ENCODE results near the gene ACAP2. TPM values are rescaled to one million over a fixed set of nuclear protein-coding genes. Genes with fewer than 3 reads are reported as not detected.

Gene ACAP2
- total and polyA plus RNA-seq, 2 experiments from 2014 or later = 45.6 to 104 TPM

DNA sequence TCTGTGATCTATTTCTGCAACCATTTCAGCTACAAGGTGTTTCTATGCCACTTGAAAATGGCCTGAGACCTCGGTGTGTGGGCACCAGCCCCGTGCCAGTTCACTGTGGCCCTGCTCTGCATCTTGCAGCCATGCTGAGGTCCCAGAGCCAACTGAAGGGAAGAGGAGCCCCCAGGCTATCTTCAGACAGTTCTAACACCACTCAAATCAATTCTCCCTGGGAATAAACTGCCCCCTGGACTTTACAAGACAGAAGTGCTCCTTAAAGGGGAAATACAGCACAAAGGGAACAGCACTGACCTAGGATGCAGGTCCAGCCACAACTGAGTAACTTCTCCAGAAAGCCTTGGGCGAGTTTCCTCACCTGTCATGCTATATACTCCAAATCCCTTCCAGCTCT lies 175.7 kb downstream of the ACAP2 start (continued):
- TF ChIP-seq, protein P1, sequence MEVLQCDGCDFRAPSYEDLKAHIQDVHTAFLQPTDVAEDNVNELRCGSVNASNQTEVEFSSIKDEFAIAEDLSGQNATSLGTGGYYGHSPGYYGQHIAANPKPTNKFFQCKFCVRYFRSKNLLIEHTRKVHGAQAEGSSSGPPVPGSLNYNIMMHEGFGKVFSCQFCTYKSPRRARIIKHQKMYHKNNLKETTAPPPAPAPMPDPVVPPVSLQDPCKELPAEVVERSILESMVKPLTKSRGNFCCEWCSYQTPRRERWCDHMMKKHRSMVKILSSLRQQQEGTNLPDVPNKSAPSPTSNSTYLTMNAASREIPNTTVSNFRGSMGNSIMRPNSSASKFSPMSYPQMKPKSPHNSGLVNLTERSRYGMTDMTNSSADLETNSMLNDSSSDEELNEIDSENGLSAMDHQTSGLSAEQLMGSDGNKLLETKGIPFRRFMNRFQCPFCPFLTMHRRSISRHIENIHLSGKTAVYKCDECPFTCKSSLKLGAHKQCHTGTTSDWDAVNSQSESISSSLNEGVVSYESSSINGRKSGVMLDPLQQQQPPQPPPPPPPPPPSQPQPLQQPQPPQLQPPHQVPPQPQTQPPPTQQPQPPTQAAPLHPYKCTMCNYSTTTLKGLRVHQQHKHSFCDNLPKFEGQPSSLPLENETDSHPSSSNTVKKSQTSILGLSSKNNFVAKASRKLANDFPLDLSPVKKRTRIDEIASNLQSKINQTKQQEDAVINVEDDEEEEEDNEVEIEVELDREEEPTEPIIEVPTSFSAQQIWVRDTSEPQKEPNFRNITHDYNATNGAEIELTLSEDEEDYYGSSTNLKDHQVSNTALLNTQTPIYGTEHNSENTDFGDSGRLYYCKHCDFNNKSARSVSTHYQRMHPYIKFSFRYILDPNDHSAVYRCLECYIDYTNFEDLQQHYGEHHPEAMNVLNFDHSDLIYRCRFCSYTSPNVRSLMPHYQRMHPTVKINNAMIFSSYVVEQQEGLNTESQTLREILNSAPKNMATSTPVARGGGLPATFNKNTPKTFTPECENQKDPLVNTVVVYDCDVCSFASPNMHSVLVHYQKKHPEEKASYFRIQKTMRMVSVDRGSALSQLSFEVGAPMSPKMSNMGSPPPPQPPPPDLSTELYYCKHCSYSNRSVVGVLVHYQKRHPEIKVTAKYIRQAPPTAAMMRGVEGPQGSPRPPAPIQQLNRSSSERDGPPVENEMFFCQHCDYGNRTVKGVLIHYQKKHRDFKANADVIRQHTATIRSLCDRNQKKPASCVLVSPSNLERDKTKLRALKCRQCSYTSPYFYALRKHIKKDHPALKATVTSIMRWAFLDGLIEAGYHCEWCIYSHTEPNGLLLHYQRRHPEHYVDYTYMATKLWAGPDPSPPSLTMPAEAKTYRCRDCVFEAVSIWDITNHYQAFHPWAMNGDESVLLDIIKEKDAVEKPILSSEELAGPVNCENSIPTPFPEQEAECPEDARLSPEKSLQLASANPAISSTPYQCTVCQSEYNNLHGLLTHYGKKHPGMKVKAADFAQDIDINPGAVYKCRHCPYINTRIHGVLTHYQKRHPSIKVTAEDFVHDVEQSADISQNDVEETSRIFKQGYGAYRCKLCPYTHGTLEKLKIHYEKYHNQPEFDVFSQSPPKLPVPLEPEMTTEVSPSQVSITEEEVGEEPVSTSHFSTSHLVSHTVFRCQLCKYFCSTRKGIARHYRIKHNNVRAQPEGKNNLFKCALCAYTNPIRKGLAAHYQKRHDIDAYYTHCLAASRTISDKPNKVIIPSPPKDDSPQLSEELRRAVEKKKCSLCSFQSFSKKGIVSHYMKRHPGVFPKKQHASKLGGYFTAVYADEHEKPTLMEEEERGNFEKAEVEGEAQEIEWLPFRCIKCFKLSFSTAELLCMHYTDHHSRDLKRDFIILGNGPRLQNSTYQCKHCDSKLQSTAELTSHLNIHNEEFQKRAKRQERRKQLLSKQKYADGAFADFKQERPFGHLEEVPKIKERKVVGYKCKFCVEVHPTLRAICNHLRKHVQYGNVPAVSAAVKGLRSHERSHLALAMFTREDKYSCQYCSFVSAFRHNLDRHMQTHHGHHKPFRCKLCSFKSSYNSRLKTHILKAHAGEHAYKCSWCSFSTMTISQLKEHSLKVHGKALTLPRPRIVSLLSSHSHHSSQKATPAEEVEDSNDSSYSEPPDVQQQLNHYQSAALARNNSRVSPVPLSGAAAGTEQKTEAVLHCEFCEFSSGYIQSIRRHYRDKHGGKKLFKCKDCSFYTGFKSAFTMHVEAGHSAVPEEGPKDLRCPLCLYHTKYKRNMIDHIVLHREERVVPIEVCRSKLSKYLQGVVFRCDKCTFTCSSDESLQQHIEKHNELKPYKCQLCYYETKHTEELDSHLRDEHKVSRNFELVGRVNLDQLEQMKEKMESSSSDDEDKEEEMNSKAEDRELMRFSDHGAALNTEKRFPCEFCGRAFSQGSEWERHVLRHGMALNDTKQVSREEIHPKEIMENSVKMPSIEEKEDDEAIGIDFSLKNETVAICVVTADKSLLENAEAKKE (CRISPR knock-in tag; IDR thresholded peaks at IDR 0.05) = no peak
- TF ChIP-seq POLR2AphosphoS5 (IDR thresholded peaks at IDR 0.05; ENCODE audit: low read depth) (no peak), CREB1 (CRISPR knock-in tag; IDR thresholded peaks at IDR 0.05; ENCODE audit: low read depth) (no peak), ZNF114 (CRISPR knock-in tag; IDR thresholded peaks at IDR 0.05) (no peak)

DNA sequence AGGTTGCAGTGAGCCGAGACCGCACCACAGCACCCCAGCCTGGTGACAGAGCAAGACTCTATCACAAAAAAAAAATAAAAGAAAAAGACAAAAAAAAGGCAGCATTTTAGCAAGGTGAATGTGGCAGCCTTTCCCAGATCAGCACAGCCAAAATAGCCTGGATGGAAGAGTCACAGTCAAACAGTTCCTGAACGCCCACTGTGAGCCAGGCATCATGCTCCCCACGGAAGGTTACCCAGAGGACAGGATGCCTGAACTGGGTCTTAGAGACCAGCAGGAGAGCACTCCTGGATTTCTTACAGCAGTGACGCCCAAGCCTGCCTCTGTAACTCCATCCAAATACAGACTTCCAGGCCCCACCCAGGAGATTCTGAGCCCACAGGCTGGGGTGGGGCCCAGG lies 176.4 kb downstream of the ACAP2 start:
- DNase-seq (ENCODE audit: low spot score) (no peak), ATAC-seq (no peak)
- TF ChIP-seq CTCF (conservative IDR thresholded peaks at IDR 0.05; ENCODE audit: low read depth in 2 of 2) = no peak
- no peak for TF ChIP-seq EZH2 (IDR thresholded peaks at IDR 0.05; ENCODE audit: low read depth, unreplicated experiment)
- TF ChIP-seq, protein P1 (CRISPR knock-in tag; IDR thresholded peaks at IDR 0.05) = no peak
- no peak overlapping the region for H3K27ac Mint-ChIP-seq
- H3K79me2 ChIP-seq (replicated peaks; ENCODE audit: insufficient read depth) = peaks cover 87% of the 10 kb centered on the region
- H3F3A ChIP-seq (replicated peaks; ENCODE audit: low read depth) = peaks cover 6% of the 10 kb centered on the region; the same call in 1 of the 2 replicates
- no peak overlapping the region for H3K27ac ChIP-seq (ENCODE audit: low read depth)
- no peaks in the 10 kb centered on the region for H3K9me3 Mint-ChIP-seq
- peaks cover 31% of the 10 kb centered on the region for H3K4me1 Mint-ChIP-seq
- H3K27me3 Mint-ChIP-seq (ENCODE audit: insufficient read depth, low read depth, poor library complexity) = peaks cover 5% of the 10 kb centered on the region
- no peaks in the 10 kb centered on the region for H3K9me2 ChIP-seq (ENCODE audit: insufficient read depth)
- H3K36me3 ChIP-seq (ENCODE audit: insufficient read depth) = no peaks in the 10 kb centered on the region
- H3K4me1 ChIP-seq (ENCODE audit: insufficient read depth) = peaks cover 10% of the 10 kb centered on the region; the same call in 1 of the 2 replicates
- no peaks in the 10 kb centered on the region for H3K27me3 ChIP-seq (ENCODE audit: insufficient read depth)
- no peak overlapping the region for H3K4me3 Mint-ChIP-seq
- peaks cover 30% of the 10 kb centered on the region for H3K36me3 Mint-ChIP-seq (ENCODE audit: low read depth)
- H3K4me3 ChIP-seq = no peak overlapping the region
- H4K20me1 ChIP-seq (replicated peaks; ENCODE audit: insufficient read depth) = peaks cover 74% of the 10 kb centered on the region
- H3K4me2 ChIP-seq = no peak overlapping the region
- no peak overlapping the region for H2AFZ ChIP-seq
